Activated naive CD8-positive, alpha-beta T cell treated with anti-CD3 and anti-CD28 coated beads for 36 hours (primary cell): ENCODE data around the gene SHB. TPM values are rescaled to one million over a fixed set of nuclear protein-coding genes. Genes with fewer than 3 reads are reported as not detected.
A peak's percentile ranks its signal among the peaks of the same experiment; 100 is the strongest.

Source experiments
- DNase-seq: peaks from one replicate; pipeline ENCODE4 v3.0.0; 2021
- H3K27ac Mint-ChIP-seq: one replicate; pipeline ENCODE4 v1.8.0; 2022; ENCODE audit warnings: mild to moderate bottlenecking, moderate library complexity, mixed read lengths
- H3K27me3 Mint-ChIP-seq: one replicate; pipeline ENCODE4 v1.8.0; 2022; ENCODE audit warnings: mild to moderate bottlenecking, mixed read lengths
- H3K36me3 Mint-ChIP-seq: one replicate; pipeline ENCODE4 v1.8.0; 2021; ENCODE audit warnings: mild to moderate bottlenecking, mixed read lengths
- H3K4me1 Mint-ChIP-seq: one replicate; pipeline ENCODE4 v1.8.0; 2021; ENCODE audit warnings: mixed read lengths
- H3K4me3 Mint-ChIP-seq: one replicate; pipeline ENCODE4 v1.8.0; 2022; ENCODE audit warnings: mild to moderate bottlenecking, moderate library complexity, mixed read lengths
- H3K9me3 Mint-ChIP-seq: one replicate; pipeline ENCODE4 v1.8.0; 2022; ENCODE audit warnings: mixed read lengths
- total RNA-seq, 2 experiments: library from RNA; stranded (reverse); gene quantifications; one replicate each; pipeline ENCODE4 v1.2.3, GENCODE V29; 2021

Gene SHB
- total RNA-seq, 2 experiments from 2014 or later, result 1.2 to 1.8 TPM

DNA sequence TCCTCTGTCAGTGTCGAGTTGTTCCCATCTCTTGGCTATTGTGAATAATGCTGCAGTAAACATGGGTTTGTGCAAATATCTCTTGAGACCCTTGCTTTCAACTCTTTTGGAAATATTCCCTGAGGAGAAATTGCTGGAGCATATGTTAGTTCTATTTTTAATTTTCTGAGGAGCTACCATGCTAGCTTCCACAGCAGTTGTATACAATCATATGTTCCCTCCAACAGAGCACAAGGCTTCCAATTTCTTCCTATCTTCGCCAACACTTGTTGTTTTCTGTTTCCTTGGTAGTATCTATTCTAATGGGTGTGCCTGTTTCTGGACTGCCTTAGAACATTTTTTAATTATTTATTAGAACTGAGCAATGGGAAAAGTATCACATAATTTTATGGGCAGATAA, 23.6 kb upstream of the SHB start:
- Mint-ChIP-seq H3K27ac (no peak overlapping the region), H3K27me3 (no peaks in the 10 kb centered on the region), H3K9me3 (no peaks in the 10 kb centered on the region), H3K4me1 (no peaks in the 10 kb centered on the region), H3K36me3 (no peaks in the 10 kb centered on the region), H3K4me3 (no peak overlapping the region)
- DNase-seq, result no peak

DNA sequence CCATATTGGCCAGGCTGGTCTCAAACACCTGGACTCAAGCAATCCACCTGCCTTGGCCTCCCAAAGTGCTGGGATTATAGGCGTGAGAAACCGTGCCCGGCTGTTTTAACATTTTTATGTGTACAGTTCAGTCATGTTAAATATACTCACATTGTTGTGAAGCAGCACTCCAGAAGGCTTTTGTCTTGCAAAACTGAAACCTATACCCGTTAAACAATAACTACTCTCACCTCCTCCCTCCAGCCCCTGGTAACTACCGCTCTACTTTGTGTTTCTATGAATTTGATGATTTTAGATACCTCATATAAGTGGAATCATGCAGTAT, 23.1 kb upstream of the SHB start:
- Mint-ChIP-seq H3K27me3 (no peaks in the 10 kb centered on the region), H3K36me3 (no peaks in the 10 kb centered on the region), H3K4me3 (no peak overlapping the region), H3K27ac (no peak overlapping the region), H3K4me1 (no peaks in the 10 kb centered on the region), H3K9me3 (no peaks in the 10 kb centered on the region)
- no peak for DNase-seq

DNA sequence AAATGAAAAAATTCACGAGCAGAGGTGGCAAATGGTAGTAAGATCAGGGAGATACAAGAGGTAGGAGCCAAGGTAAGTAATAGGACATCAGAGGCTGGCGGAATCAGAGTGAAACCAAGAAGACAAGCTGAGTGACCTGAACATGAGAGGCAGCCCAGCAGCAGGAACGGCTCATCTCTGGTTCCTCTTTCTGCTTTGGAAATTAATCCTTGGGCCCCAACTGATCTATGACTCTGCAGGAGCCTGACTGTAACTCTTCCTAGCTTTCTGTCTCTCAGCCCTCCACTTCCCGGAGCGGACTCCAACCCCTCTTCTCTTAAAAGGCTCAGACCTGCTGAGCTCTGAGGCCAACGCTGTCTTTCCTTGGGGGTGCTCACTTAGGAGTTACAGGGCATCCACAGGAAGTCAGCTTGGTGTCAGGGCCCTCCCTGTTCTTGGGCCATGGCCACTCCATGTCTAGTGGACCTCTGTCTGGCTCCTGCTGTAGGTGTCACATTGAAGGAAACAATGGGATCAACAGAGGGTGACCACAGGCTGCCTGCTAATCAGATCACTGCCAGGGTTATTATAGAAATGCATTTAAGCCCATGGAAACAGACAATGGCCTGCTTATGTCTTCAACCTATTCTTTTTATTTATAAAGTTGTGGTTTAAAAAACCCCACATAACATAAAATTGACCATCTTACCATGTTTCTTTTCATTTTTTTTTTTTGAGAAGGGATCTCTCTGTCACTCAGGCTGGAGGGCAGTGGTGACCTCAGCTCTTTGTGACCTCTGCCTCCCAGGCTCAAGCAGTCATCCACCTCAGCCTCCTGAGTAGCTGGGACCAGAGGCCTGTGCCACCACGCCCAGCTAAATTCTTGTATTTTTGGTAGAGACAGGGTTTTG, 22.5 kb upstream of the SHB start:
- Mint-ChIP-seq H3K4me3 (no peak overlapping the region), H3K27ac (no peak overlapping the region), H3K27me3 (no peaks in the 10 kb centered on the region), H3K9me3 (no peaks in the 10 kb centered on the region), H3K36me3 (no peaks in the 10 kb centered on the region), H3K4me1 (no peaks in the 10 kb centered on the region)
- no peak for DNase-seq

DNA sequence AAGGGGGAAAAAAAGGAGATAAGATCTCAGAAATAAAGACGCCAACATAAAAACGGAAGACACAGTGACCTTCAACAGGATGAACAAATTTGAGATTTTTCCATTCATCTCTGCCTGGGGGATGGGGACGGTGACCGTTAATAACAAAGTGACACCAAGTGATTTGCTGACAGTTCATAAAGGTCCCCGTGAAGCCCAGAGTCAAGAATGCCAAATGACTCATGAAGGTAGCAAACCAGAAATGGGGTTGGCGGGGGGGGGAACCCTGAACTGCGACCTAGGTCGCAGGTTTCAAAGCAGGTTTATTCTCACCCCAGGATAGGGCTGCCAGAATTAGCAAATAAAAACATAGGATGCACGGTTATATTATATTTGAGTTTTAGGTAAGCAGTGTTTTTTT, 21.1 kb upstream of the SHB start:
- no peaks in the 10 kb centered on the region for H3K36me3 Mint-ChIP-seq
- DNase-seq, result no peak
- no peaks in the 10 kb centered on the region for H3K9me3 Mint-ChIP-seq
- H3K27ac Mint-ChIP-seq, result no peak overlapping the region
- H3K4me1 Mint-ChIP-seq, result no peaks in the 10 kb centered on the region
- H3K27me3 Mint-ChIP-seq, result no peaks in the 10 kb centered on the region
- H3K4me3 Mint-ChIP-seq, result no peak overlapping the region

DNA sequence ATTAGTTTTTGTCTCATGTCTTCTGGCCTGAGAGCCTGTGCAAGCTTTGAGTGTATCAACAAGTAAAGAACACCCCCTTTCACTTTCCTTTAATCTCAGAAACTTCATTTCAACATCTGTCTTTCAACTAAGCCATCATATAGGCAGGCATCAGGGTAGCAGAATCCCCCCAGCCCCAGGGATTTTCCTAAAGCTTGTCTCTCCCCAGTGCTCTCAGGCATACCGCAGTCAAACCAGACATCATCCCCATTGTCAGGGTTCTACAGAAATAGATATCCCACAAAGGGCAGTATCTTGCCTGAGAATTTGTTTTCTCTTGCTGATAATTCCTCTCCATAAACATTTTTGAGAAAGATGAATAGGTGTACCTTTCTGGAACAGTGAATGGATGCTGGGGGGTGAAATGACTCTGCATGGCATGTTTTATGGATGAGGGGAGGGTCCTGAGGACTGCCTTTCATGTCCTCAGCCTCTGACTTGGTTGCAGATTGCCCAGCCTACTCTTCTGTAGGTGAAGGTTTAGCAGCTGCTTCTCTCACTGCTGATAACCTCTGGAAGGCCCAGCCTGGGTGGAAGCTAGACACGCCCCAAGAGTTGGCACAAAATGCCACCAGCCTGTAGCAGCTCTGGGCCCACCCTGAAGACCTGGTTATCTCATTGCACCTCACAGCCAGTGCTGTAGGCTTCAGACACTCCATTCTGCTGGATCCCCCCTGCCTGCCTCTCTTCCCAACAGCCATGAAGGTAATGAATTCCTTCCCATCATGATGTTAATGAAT, 20.5 kb upstream of the SHB start:
- Mint-ChIP-seq H3K27me3 (no peaks in the 10 kb centered on the region), H3K9me3 (no peaks in the 10 kb centered on the region), H3K4me3 (no peak overlapping the region), H3K4me1 (no peaks in the 10 kb centered on the region), H3K27ac (no peak overlapping the region), H3K36me3 (no peaks in the 10 kb centered on the region)
- no peak for DNase-seq

DNA sequence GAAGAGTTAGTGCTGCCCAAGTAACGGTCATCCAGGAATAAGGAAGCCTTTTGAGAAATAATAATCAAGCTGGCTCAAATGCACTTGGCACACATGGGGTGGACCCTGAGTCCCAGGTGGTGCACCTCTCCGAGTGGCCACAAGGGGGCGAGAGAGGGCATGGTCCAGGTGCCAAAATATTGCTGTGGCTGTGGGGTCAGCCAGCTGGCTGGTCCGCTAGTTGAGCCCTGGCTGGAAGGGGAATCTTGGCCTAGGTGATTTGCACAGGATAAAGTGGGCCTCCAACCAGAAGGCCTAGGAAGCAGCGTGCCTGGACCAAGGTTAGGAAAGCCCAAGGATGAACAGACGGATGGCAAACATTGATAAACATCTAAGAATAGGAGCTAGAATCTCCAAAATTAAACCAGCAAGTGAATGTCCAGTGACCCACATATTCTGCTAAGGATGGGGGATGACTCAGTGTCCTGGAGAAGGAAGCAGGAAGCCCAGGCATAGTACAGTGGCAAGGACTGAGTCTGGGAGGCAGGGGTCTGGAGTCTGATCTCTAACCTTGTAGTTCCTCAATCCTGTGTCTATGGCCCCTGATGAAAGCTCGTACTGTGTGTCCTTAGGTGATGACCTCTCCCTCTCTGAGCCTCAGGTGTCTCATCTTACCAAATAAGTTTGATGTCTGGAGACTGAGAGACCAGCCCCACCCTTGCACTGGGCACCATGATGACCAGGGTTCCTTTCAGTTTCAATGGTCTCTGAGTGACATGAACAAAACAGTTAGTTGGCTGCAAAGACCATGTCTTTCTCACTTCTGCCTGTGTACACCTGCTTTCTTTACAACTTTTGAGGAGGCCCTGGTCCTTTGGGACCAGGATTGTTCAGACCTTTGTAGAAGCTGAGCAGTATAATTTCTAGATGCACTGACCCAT, 19.2 kb upstream of the SHB start:
- Mint-ChIP-seq H3K9me3 (no peaks in the 10 kb centered on the region), H3K4me1 (no peaks in the 10 kb centered on the region), H3K27ac (no peak overlapping the region), H3K27me3 (no peaks in the 10 kb centered on the region), H3K4me3 (no peak overlapping the region), H3K36me3 (no peaks in the 10 kb centered on the region)
- peak; percentile 63 for DNase-seq

DNA sequence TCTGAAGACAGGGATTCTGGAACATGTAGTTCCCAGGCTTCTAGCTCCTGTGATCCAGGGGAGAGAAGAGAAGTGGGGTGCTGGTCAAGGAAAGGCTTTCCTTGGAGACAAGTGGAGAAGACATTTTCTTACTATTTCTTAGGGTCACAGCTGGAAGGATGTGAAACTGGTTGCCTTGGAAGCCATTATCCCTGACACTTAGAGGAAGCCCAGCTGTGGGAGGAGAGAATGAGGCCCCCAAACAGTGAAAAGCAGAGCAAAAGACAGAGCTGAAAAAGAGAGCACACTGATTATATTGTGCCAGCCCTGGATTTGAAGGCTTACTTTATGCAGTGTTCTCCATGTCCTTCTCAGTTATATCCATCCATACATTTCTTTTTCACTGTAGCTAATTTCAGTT, 17.5 kb upstream of the SHB start:
- Mint-ChIP-seq H3K36me3 (no peaks in the 10 kb centered on the region), H3K4me3 (no peak overlapping the region), H3K27ac (no peak overlapping the region), H3K4me1 (no peaks in the 10 kb centered on the region), H3K9me3 (no peaks in the 10 kb centered on the region), H3K27me3 (no peaks in the 10 kb centered on the region)
- no peak for DNase-seq

DNA sequence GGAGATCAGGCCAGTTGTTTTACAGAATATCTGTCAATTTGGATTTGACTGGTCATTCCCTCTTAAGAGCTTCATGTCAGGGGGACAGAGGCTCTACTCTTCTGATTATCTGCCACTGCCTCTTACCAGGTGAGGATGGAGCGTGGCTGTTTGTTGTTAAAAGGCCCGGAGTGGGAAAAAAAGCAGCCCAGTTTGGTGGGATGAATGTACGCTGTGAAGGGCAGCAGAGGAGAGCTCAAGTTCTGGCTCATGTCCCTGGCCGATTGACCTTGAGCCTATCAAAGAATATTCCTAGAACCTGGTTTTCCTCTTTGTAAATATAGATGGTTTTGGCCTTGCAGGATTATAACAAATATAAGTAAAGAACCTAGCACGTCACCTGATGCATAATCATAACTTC, 16.3 kb upstream of the SHB start:
- no peaks in the 10 kb centered on the region for H3K9me3 Mint-ChIP-seq
- DNase-seq, result no peak
- H3K27me3 Mint-ChIP-seq, result no peaks in the 10 kb centered on the region
- H3K36me3 Mint-ChIP-seq, result no peaks in the 10 kb centered on the region
- H3K4me1 Mint-ChIP-seq, result no peaks in the 10 kb centered on the region
- no peak overlapping the region for H3K27ac Mint-ChIP-seq
- no peak overlapping the region for H3K4me3 Mint-ChIP-seq

DNA sequence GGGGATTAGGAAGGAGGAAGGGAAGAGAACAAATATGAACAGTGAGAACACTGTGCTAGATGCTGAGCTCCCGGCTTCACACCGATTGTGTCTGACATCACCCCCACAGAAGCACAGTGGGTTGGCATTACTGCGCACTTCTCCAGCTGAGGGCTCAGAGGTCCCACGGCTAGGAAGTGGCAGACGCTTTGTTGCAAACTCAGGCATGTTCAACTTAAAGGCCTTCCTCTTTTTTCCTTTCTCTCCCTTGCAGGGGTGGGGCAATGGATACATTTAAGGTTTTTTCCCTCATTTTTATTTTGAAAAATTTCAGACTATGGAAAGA, 15.5 kb upstream of the SHB start:
- H3K27ac Mint-ChIP-seq, result no peak overlapping the region
- H3K9me3 Mint-ChIP-seq, result no peaks in the 10 kb centered on the region
- H3K4me3 Mint-ChIP-seq, result no peak overlapping the region
- H3K4me1 Mint-ChIP-seq, result no peaks in the 10 kb centered on the region
- no peaks in the 10 kb centered on the region for H3K36me3 Mint-ChIP-seq
- no peak for DNase-seq
- H3K27me3 Mint-ChIP-seq, result peaks cover 4% of the 10 kb centered on the region

DNA sequence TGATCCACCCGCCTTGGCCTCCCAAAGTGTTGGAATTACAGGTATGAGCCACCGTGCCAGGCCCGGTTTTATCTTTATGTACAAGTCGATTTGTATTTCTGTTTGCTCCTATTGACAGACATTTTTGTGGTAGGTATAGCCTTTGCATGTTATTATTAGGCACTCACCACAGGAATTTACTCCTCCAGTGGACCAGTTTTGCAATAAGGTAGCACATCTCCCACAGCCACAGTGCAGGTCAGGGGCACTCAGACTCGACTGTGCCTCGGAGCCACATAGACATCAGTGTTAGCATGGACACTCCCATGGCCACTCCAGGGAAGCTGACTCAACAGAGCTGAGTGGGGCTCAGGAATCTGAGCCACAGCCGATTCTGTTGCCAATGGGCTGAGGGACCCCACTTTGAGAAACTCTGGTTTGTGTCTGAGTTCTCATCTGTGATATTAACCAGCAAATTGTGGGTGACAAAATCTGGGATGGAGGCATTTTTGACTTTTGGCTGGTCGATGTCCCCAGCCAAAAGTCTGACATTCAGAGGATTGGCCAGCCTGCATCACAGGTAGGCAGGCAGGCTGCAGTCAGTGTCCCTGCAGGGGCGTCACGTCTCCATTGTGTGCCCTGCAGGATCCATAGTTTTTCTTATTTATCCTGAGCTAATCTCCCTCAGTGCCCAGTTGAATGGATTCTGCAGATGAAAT, 15.0 kb upstream of the SHB start:
- no peaks in the 10 kb centered on the region for H3K9me3 Mint-ChIP-seq
- H3K27ac Mint-ChIP-seq, result no peak overlapping the region
- H3K36me3 Mint-ChIP-seq, result no peaks in the 10 kb centered on the region
- no peak for DNase-seq
- peaks cover 9% of the 10 kb centered on the region for H3K27me3 Mint-ChIP-seq
- H3K4me1 Mint-ChIP-seq, result no peaks in the 10 kb centered on the region
- no peak overlapping the region for H3K4me3 Mint-ChIP-seq

DNA sequence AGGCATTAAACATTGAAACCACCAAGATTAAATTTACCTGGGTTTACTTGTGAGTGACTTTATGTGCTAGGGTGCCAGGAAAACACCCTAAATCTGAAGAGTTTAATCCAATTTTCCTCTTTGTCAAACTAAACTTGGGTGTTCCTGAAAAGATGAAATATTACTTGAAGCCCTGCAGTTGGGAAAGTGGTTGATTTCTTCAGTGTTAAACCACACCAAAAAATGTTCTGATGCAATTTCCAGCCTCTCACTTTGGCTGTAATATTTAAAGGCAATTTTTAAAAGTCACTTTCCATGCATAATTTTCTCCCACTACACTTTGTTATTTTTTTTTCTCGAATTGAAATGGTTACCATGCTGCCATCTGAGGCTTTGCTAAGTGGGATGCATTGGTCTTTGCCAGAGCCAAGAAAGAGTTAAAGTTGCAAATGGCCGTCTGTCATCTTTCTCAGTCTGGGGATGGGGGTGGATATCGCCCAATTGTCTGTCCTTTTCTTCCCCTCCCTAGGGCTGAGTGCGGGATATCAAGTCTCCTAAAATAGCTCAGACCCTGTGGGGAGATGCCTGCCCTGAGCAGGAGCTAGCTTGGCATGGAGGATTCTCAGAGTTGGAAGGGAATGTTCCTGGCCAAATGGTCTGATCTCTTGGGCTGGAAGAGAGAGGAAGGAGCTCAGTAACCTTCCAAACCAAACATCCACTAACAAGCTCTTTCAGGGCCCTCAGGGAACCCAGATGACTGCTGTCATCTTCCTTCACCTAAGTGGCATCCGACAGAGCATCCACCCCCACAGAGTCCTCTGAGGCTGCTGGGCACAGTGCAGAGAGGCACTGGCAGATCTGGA, 13.6 kb upstream of the SHB start:
- H3K9me3 Mint-ChIP-seq, result no peaks in the 10 kb centered on the region
- H3K36me3 Mint-ChIP-seq, result no peaks in the 10 kb centered on the region
- DNase-seq, result no peak
- no peak overlapping the region for H3K4me3 Mint-ChIP-seq
- no peak overlapping the region for H3K27ac Mint-ChIP-seq
- H3K27me3 Mint-ChIP-seq, result peaks cover 13% of the 10 kb centered on the region
- no peaks in the 10 kb centered on the region for H3K4me1 Mint-ChIP-seq

DNA sequence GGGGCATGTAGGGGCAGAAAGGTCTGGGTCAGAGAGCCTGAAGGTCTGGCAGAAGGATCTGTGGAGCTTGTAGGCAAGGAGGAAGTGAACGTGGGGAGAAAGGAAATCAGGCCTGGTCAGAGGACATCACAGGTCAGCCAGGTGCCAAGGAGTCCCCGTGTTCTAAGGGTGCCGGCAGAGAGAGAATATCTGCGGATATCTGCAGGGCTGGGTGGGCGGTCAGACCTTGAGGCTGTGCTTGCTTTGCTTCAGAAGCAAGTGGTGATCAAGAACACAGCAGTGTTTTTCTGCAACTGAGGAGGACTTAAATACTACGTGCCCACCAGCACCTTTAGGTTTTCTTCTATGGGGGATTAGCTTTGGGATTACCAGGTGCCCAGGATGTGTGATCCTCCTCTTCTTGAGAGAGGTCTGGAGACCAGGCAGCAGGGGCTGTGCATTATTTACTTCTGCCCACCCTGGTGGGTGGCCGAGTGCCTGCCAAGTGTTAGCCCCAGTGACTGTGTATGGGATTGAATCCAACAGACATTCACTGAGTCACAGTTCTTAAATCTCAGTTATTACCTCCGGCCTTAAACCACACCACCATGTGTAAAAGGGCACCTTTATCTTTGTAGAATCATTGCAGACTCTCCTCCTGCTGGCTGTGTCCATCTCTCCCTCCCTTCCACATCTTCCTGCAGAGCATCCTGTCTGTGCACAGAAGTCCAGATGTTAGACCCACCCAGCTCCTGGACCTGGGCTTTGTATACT, 12.5 kb upstream of the SHB start:
- no peaks in the 10 kb centered on the region for H3K36me3 Mint-ChIP-seq

DNA sequence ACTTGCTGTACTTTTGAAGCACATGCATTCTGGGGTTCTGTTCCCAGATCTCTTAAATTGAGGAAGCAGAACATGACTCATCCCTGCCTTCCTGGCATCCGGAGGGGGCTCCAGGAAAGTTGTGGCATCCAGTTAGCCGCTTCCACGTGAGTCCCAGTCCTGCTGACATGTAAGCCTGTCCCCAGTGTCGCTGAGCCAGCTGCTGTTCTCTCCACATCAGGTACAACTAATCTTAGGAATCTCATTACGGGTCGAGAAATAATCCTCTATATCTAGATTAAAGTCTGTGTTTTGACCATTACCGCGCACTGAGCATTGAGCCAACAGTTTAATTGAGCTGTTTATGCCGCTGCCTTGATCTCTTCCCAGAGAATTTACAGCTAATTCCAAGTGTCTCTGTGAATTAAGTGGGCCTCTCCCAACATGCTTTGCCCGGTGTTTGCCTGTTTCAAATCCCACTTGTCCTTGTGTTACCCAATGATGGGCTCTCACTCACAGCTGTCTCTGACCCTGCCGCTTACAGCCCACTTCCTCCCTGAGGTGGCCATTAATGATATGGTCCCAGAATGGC, 10.5 kb upstream of the SHB start:
- no peak overlapping the region for H3K27ac Mint-ChIP-seq
- no peaks in the 10 kb centered on the region for H3K36me3 Mint-ChIP-seq
- peaks cover 21% of the 10 kb centered on the region for H3K27me3 Mint-ChIP-seq
- H3K9me3 Mint-ChIP-seq, result peaks cover 2% of the 10 kb centered on the region
- no peak for DNase-seq
- no peak overlapping the region for H3K4me3 Mint-ChIP-seq
- peaks cover 4% of the 10 kb centered on the region for H3K4me1 Mint-ChIP-seq

More for the DNA sequence above, 12.5 kb upstream of the SHB start:
- Mint-ChIP-seq H3K4me1 (peaks cover 3% of the 10 kb centered on the region), H3K27me3 (peaks cover 19% of the 10 kb centered on the region), H3K27ac (no peak overlapping the region), H3K9me3 (no peaks in the 10 kb centered on the region), H3K4me3 (no peak overlapping the region)
- DNase-seq, result no peak
